Trophoblast cell (in vitro differentiated cells and primary cell): Measurements from ENCODE around the gene ZNF41.

Experiments
- DNase-seq, 2 donors: peaks; one replicate each; pipeline ENCODE4 v3.0.0-alpha.2; 2016
- H2AFZ ChIP-seq: 2 replicates; pipeline ENCODE4 v1.6.1; 2013; ENCODE audit warnings: low read length, moderate library complexity, mild to moderate bottlenecking; ENCODE audit not compliant: insufficient read depth, poor library complexity
- H2AK5ac ChIP-seq: 2 replicates; pipeline ENCODE4 v1.6.1; 2013; ENCODE audit warnings: mild to moderate bottlenecking, low read length
- H2BK120ac ChIP-seq: 2 replicates; pipeline ENCODE4 v1.6.1; 2013; ENCODE audit warnings: low read length, mild to moderate bottlenecking, moderate library complexity; ENCODE audit not compliant: insufficient read depth, poor library complexity
- H2BK12ac ChIP-seq: 2 replicates; pipeline ENCODE4 v1.6.1; 2013; ENCODE audit warnings: mild to moderate bottlenecking, low read length, moderate library complexity
- H2BK5ac ChIP-seq: 2 replicates; pipeline ENCODE4 v1.6.1; 2013; ENCODE audit warnings: low read length, low read depth, moderate library complexity, mild to moderate bottlenecking; ENCODE audit not compliant: poor library complexity
- H3K14ac ChIP-seq: 2 replicates; pipeline ENCODE4 v1.6.1; 2013; ENCODE audit warnings: mild to moderate bottlenecking, low read length
- H3K18ac ChIP-seq: 2 replicates; pipeline ENCODE4 v1.6.1; 2013; ENCODE audit warnings: mild to moderate bottlenecking, low read length
- H3K23ac ChIP-seq: 2 replicates; pipeline ENCODE4 v1.6.1; 2013; ENCODE audit warnings: low read length
- H3K27ac ChIP-seq: 2 replicates; pipeline ENCODE4 v1.5.1; 2013; ENCODE audit warnings: low read depth, mild to moderate bottlenecking, inconsistent platforms, low read length, moderate library complexity
- H3K27me3 ChIP-seq: 2 replicates; pipeline ENCODE4 v1.6.1; 2013; ENCODE audit warnings: inconsistent platforms, mild to moderate bottlenecking, low read length, moderate library complexity; ENCODE audit not compliant: insufficient read depth
- H3K36me3 ChIP-seq, 2 experiments: 1 replicate in 1 of 2; 2 replicates in 1 of 2; pipeline ENCODE4 v1.6.1; 2013; ENCODE audit warnings: low read length in 2 of 2, mild to moderate bottlenecking in 2 of 2, moderate library complexity in 1 of 2; ENCODE audit not compliant: insufficient read depth in 2 of 2, control insufficient read depth in 1 of 2
- H3K4ac ChIP-seq: 2 replicates; pipeline ENCODE4 v1.6.1; 2013; ENCODE audit warnings: low read depth, mild to moderate bottlenecking, low read length, moderate library complexity
- H3K4me1 ChIP-seq, 2 experiments: 1 replicate in 1 of 2; 2 replicates in 1 of 2; pipeline ENCODE4 v1.6.1; 2013; ENCODE audit warnings: low read length in 2 of 2, mild to moderate bottlenecking in 2 of 2, moderate library complexity in 1 of 2; ENCODE audit not compliant: insufficient read depth in 2 of 2, control insufficient read depth in 1 of 2
- H3K4me2 ChIP-seq: 2 replicates; pipeline ENCODE4 v1.6.1; 2013; ENCODE audit warnings: inconsistent platforms, mild to moderate bottlenecking, low read length, moderate library complexity
- H3K4me3 ChIP-seq: 2 replicates; pipeline ENCODE4 v1.5.1; 2013; ENCODE audit warnings: mild to moderate bottlenecking, low read depth, low read length, inconsistent platforms
- H3K79me1 ChIP-seq: one replicate; pipeline ENCODE4 v1.6.1; 2013; ENCODE audit warnings: low read length
- H3K79me2 ChIP-seq: 2 replicates; pipeline ENCODE4 v1.6.1; 2013; ENCODE audit warnings: low read length, mild to moderate bottlenecking; ENCODE audit not compliant: control insufficient read depth, insufficient read depth, poor library complexity
- H3K9ac ChIP-seq: 2 replicates; pipeline ENCODE4 v1.6.1; 2013; ENCODE audit warnings: mild to moderate bottlenecking, low read length
- H3K9me3 ChIP-seq: 2 replicates; pipeline ENCODE4 v1.6.1; 2013; ENCODE audit warnings: low read depth, mild to moderate bottlenecking, control low read depth, inconsistent platforms, low read length; ENCODE audit not compliant: insufficient read depth
- H4K12ac ChIP-seq: 2 replicates; pipeline ENCODE4 v1.6.1; 2013; ENCODE audit warnings: low read depth, mild to moderate bottlenecking, low read length, moderate library complexity
- H4K8ac ChIP-seq: 2 replicates; pipeline ENCODE4 v1.6.1; 2013; ENCODE audit warnings: low read depth, mild to moderate bottlenecking, low read length, moderate library complexity
- H4K91ac ChIP-seq: one replicate; pipeline ENCODE4 v1.6.1; 2013; ENCODE audit warnings: low read depth, mild to moderate bottlenecking, low read length, moderate library complexity
- WGBS: extraction: QIAGEN DNeasy Blood & Tissue Kit; methylation state at CpG from one replicate; pipeline ENCODE4 v1.1.7; 2013; ENCODE audit warnings: missing lambda C conversion rate; ENCODE audit not compliant: insufficient read length, insufficient coverage; ENCODE audit errors: extremely low coverage; 5-methylcytosine and 5-hydroxymethylcytosine counted together

ZNF41 gene

DNA sequence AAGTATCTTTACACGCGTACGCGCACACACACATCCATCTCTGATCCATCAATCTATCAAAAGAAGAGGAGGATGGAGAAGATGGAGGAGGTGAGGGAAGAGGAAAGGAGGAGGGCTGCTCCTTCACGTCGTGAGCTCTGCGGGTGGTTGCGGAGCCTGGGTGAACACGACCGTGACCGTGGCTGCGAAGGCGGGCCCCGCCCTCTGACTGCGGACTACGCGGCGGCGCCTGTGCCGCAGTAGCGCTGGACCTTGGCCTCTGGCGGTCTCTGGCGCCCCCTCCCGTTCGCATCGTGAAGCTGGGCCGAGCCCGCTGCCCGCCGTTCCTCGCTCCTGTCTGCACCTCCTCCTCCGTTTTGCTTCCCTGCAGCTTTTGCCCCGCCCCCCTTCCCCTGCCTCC lies 40.3 kb upstream of the ZNF41 start:
- no CpG with 5 or more reads among the region's 33 CpGs for WGBS

GRCh38 chrX:47518144-47518543 lies 35.1 kb upstream of the ZNF41 start:
- H4K8ac ChIP-seq, result no peak overlapping the region
- no peak overlapping the region for H2AFZ ChIP-seq
- H3K4me3 ChIP-seq, result no peak overlapping the region
- no peak overlapping the region for H2BK12ac ChIP-seq
- no peak overlapping the region for H2BK120ac ChIP-seq
- H3K36me3 ChIP-seq, result no peaks in the 10 kb centered on the region
- H3K9me3 ChIP-seq, result no peaks in the 10 kb centered on the region
- H3K14ac ChIP-seq, result peak overlapping the region; percentile 61
- no peak for DNase-seq
- H2AK5ac ChIP-seq, result peak overlapping the region; percentile 62
- H4K12ac ChIP-seq, result no peak overlapping the region
- no peak overlapping the region for H3K18ac ChIP-seq
- WGBS, result no CpG with 5 or more reads among the region's 3 CpGs
- no peaks in the 10 kb centered on the region for H3K79me2 ChIP-seq
- H3K4me2 ChIP-seq, result no peak overlapping the region
- H3K27ac ChIP-seq, result peak overlapping the region; percentile 22
- H3K23ac ChIP-seq, result no peak overlapping the region
- no peaks in the 10 kb centered on the region for H3K79me1 ChIP-seq
- peak overlapping the region; percentile 21 for H2BK5ac ChIP-seq
- no peak overlapping the region for H4K91ac ChIP-seq
- H3K4me1 ChIP-seq, result peaks cover 7% of the 10 kb centered on the region in 2 experiments
- no peak overlapping the region for H3K9ac ChIP-seq
- no peak overlapping the region for H3K4ac ChIP-seq
- no peaks in the 10 kb centered on the region for H3K27me3 ChIP-seq

More for the DNA sequence above, 40.3 kb upstream of the ZNF41 start:
- Histone ChIP-seq H3K9me3 (no peaks in the 10 kb centered on the region), H3K18ac (no peak overlapping the region), H2BK12ac (no peak overlapping the region), H3K79me2 (no peaks in the 10 kb centered on the region), H3K4me3 (peak overlapping the region; percentile 71), H2BK120ac (no peak overlapping the region), H3K36me3 (no peaks in the 10 kb centered on the region), H3K23ac (no peak overlapping the region), H3K9ac (no peak overlapping the region), H3K4me2 (peak overlapping the region; percentile 79), H3K27ac (no peak overlapping the region), H4K8ac (no peak overlapping the region), H3K14ac (no peak overlapping the region), H2AK5ac (no peak overlapping the region), H3K27me3 (no peaks in the 10 kb centered on the region), H3K79me1 (no peaks in the 10 kb centered on the region), H3K4me1 (peaks cover 1% of the 10 kb centered on the region in 2 experiments), H4K12ac (no peak overlapping the region), H4K91ac (no peak overlapping the region), H3K4ac (no peak overlapping the region), H2BK5ac (no peak overlapping the region), H2AFZ (no peak overlapping the region)
- peak; percentile 65 to 83 for DNase-seq

- Histone ChIP-seq H3K36me3 (no peaks in the 10 kb centered on the region), H2BK120ac (no peak overlapping the region), H3K4me3 (no peak overlapping the region), H3K4ac (no peak overlapping the region), H3K14ac (no peak overlapping the region), H3K18ac (no peak overlapping the region), H3K79me2 (no peaks in the 10 kb centered on the region), H3K4me2 (no peak overlapping the region), H3K23ac (no peak overlapping the region), H3K4me1 (peaks cover 7% of the 10 kb centered on the region in 2 experiments), H2AK5ac (no peak overlapping the region), H2AFZ (no peak overlapping the region), H3K27me3 (no peaks in the 10 kb centered on the region), H2BK5ac (no peak overlapping the region), H4K91ac (peak overlapping the region; percentile 47), H2BK12ac (no peak overlapping the region), H3K9ac (no peak overlapping the region), H3K79me1 (no peaks in the 10 kb centered on the region), H3K9me3 (no peaks in the 10 kb centered on the region), H4K8ac (no peak overlapping the region), H3K27ac (peak overlapping the region; percentile 19), H4K12ac (no peak overlapping the region)
- no peak for DNase-seq
- no CpG with 5 or more reads among the region's 8 CpGs for whole genome bisulfite sequencing
Measured at GRCh38 chrX:47515941-47516665, 33.1 kb upstream of the ZNF41 start.

GRCh38 chrX:47514533-47515235 lies 31.7 kb upstream of the ZNF41 start:
- H3K4me3 ChIP-seq, result no peak overlapping the region
- H2BK5ac ChIP-seq, result no peak overlapping the region
- no peak overlapping the region for H3K18ac ChIP-seq
- H3K4ac ChIP-seq, result no peak overlapping the region
- H2AK5ac ChIP-seq, result peak overlapping the region; percentile 29
- peak overlapping the region; percentile 71 for H2BK12ac ChIP-seq
- no peaks in the 10 kb centered on the region for H3K79me2 ChIP-seq
- peak overlapping the region; percentile 1 for H4K91ac ChIP-seq
- no peak overlapping the region for H2BK120ac ChIP-seq
- peaks cover 7% of the 10 kb centered on the region in 2 experiments for H3K4me1 ChIP-seq
- no peaks in the 10 kb centered on the region for H3K36me3 ChIP-seq
- no peak overlapping the region for H2AFZ ChIP-seq
- DNase-seq, result peak; percentile 13 to 34
- no peaks in the 10 kb centered on the region for H3K9me3 ChIP-seq
- H3K79me1 ChIP-seq, result no peaks in the 10 kb centered on the region
- no peak overlapping the region for H3K23ac ChIP-seq
- no peaks in the 10 kb centered on the region for H3K27me3 ChIP-seq
- no peak overlapping the region for H3K27ac ChIP-seq
- no peak overlapping the region for H3K4me2 ChIP-seq
- H3K9ac ChIP-seq, result no peak overlapping the region
- H3K14ac ChIP-seq, result no peak overlapping the region
- WGBS, result no CpG with 5 or more reads among the region's 7 CpGs
- no peak overlapping the region for H4K12ac ChIP-seq
- no peak overlapping the region for H4K8ac ChIP-seq
